Mammary epithelial cell (primary cell): ENCODE data around the gene PSRC1.

Experiments used
- EZH2 ChIP-seq: IDR thresholded peaks from 2 replicates; pipeline ENCODE4 v1.6.1; 2012; ENCODE audit warnings: low read length, inconsistent platforms, borderline replicate concordance
- TF ChIP-seq, protein P1 (sequence below), 2 donors: IDR thresholded peaks in 1 of 2; conservative IDR thresholded peaks in 1 of 2; 2 replicates each; pipeline ENCODE4 v1.5.1; 2011 to 2012; ENCODE audit warnings: inconsistent platforms in 2 of 2, low read length in 2 of 2, mild to moderate bottlenecking in 2 of 2, control low read depth in 1 of 2, low read depth in 1 of 2; ENCODE audit not compliant: insufficient read depth in 1 of 2; ENCODE audit errors: extremely low read depth in 1 of 2

DNA sequence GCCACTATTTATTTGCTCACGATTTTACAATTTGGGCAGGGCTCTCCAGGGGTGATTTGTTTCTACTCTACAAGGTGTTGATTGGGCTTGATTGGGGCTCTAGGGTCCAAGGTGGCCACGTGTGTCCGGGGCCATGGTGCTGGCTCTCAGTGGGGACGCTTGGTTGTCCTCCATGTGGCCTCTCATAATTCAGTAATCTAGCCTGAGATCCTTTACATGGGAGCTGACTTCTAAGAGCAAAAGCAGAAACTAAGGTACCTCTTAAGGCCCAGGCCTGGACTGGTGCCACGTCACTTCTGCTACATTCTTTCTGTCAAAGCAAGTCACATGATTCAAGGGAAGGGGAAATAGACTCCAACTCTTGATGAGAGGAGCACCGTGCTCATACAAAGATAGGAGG is 8.1 kb upstream of the PSRC1 start:
- TF ChIP-seq, protein P1, sequence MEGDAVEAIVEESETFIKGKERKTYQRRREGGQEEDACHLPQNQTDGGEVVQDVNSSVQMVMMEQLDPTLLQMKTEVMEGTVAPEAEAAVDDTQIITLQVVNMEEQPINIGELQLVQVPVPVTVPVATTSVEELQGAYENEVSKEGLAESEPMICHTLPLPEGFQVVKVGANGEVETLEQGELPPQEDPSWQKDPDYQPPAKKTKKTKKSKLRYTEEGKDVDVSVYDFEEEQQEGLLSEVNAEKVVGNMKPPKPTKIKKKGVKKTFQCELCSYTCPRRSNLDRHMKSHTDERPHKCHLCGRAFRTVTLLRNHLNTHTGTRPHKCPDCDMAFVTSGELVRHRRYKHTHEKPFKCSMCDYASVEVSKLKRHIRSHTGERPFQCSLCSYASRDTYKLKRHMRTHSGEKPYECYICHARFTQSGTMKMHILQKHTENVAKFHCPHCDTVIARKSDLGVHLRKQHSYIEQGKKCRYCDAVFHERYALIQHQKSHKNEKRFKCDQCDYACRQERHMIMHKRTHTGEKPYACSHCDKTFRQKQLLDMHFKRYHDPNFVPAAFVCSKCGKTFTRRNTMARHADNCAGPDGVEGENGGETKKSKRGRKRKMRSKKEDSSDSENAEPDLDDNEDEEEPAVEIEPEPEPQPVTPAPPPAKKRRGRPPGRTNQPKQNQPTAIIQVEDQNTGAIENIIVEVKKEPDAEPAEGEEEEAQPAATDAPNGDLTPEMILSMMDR (conservative IDR thresholded peaks at IDR 0.05 in 1 of 2, IDR thresholded peaks at IDR 0.05 in 1 of 2; ENCODE audit: extremely low read depth in 1 of 2, insufficient read depth in 1 of 2, low read depth in 1 of 2, low read length in 2 of 2), result no peak
- TF ChIP-seq EZH2, result no peak
